Measurements from ENCODE around the gene DDOST.

GRCh38 chr1:20706841-20707240 lies 45.7 kb upstream of the DDOST start:
- no peak for TF ChIP-seq CTCF (IDR thresholded peaks at IDR 0.05)
- TF ChIP-seq POLR2A (IDR thresholded peaks at IDR 0.05), result no peak
